HG03575 (cell line): ENCODE measurements around the gene CCBE1.

ENCODE experiments used
- ATAC-seq: cut with Tn5 transposase; IDR thresholded peaks from one replicate; pipeline ENCODE4 v1.9.1; 2021; ENCODE audit not compliant: unreplicated experiment, insufficient number of reproducible peaks, low FRiP score; ENCODE audit errors: extremely low read depth

CCBE1 gene

DNA sequence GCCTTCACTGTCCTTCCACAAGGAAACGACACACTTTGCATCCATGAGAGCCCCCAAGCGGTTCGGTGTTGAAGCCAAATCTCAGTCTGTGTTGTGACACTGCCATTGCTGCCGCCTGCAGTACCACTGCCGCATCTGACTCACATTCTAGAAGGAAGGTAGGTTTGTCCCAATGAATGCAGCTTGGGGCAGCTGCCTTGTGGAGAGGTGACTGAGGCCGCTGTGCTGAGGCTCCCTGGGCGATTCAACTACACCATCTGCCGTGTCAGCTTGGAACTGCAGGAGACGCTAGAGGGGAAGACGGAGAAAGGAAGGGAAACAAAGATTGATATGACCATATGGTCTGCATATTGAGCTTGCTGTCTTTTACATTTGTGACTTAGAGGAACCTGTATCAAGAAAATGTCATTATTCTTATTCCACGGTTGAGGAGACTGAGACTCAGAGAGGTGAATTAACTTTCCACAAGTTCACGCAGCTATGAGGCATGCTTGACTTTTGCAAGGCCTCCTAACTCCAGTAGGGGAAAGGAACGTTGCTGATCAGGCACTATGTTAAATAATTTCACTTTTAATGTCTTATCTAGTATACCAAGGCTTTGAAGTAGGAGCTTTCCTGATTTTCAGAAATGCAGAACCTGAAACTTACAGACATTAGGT lies 294.7 kb downstream of the CCBE1 start:
- ATAC-seq: peak; percentile 61

DNA sequence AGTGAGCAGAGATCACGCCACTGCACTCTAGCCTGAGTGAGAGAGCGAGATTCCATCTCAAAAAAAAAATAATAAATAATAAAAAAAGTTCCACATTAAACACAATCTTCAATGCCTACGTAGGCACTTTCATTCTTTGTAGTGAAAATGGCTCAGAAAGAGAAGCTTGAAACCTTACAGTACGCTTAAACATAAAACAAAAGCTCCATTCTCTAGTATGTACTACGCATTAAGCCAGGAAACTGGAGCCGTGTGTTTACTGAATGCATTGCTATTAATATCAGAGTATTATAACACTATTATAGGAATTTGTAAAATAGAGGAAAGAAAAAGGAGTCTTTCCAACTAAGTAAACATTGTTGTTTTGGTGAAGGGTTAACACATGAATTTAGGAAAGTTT lies 296.8 kb downstream of the CCBE1 start:
- ATAC-seq: no peak

- ATAC-seq: no peak
These were observed 301.7 kb downstream of the CCBE1 start for GRCh38 chr18:59395226-59396175.

DNA sequence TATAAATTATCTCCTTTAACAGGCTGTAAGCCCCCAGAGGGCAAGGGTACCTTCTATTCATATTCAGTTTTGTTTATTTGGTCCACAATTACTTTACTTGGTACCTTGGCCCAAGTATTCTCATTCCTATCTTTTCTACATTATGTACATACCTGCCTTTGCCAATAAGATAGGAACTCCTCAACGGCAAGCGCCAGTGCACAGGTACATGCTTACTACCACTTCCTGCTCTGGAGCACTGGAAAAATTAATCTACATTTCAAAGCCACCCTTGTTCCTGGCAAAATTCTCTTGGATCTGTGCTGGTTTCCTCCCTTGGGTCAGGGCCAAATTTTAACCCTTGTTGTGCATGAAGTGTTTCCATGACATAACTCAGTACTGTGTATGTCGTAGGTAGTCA lies 303.8 kb downstream of the CCBE1 start:
- ATAC-seq: no peak

DNA sequence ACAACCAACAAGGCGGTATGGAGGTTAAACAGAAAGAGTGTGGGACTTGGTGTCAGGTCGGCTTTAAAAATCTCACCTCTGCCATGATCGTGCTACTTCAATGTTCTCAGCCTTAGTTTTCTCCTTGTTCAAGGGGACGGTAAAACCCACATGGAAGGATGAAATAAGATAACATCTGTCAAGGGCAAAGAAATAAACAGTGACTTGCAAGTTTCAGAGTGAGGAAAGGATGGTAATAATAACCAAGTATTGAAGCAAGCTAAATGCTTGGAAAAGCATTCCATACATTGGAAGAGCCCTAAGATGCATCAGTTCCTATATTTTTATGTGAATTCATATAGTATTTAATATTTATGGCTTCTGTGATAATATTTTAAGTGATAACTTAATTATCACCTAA lies 308.4 kb downstream of the CCBE1 start:
- no peak for ATAC-seq

- no peak for ATAC-seq
These were observed 309.3 kb downstream of the CCBE1 start for GRCh38 chr18:59387687-59388565.

DNA sequence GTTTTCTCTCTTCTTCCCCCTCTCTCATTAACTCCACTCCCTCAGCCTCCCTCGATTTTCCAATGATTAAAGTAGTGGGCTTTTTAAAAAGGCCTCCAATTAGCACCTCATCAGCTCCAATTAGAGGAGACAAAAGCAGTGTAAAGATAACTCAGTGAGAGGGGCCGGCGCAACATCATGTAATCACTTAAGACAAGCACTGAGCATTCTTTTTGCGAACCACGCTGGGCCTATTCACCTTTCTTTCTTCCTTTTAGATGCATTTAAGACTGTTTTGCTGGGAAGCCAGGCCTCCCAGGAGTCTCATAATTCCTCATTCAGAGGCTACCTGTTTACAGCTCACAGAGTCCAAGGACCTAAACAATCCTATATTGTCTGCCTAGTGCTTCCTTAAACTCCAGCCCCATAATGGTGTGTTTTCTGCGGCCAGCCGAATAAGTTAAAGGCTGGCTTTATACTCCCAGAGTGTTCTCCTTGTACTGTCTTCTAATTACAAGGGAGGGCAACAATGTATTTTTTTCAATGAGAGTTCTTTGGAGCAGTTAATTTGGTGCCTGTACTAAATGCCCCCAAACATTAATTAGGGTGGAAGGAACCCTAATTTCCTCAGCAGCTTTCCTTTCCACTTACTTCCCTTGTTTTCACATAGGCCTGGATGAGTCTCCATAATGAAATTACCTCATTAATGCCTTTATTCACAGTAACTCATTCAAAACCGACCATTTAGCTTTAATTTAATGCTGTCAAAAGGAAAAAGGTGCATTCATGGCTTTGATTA lies 310.1 kb downstream of the CCBE1 start:
- no peak for ATAC-seq

GRCh38 chr18:59385191-59385590 lies 312.0 kb downstream of the CCBE1 start:
- no peak for ATAC-seq

- ATAC-seq: no peak
These were observed 313.4 kb downstream of the CCBE1 start for GRCh38 chr18:59383851-59384250.

GRCh38 chr18:59382383-59382782 lies 314.8 kb downstream of the CCBE1 start:
- ATAC-seq: no peak

- ATAC-seq: no peak
These were observed 315.3 kb downstream of the CCBE1 start for GRCh38 chr18:59381949-59382348.
